Tibial nerve (tissue), 4 donors: ENCODE results near the gene CEBPZ.
A peak's percentile ranks its signal among the peaks of the same experiment; 100 is the strongest.

ENCODE experiments used
- CTCF ChIP-seq, 5 experiments: fragments of 200-600 bp in 3 of 5; fragments of 450-650 bp in 2 of 5; sonication (generic) in 3 of 5; IDR thresholded peaks; one replicate each; pipeline ENCODE4 v1.5.1; 2016 to 2019; ENCODE audit warnings: antibody characterized with exemption in 5 of 5, mild to moderate bottlenecking in 3 of 5, moderate library complexity in 2 of 5
- EP300 ChIP-seq, 2 donors: sonication (generic); formaldehyde crosslinking; IDR thresholded peaks; one replicate each; pipeline ENCODE4 v1.6.1; 2017; ENCODE audit warnings: antibody characterized with exemption in 2 of 2, mild to moderate bottlenecking in 1 of 2
- POLR2A ChIP-seq, 2 donors: fragments of 450-650 bp; IDR thresholded peaks; one replicate each; pipeline ENCODE4 v1.6.1; 2017; ENCODE audit warnings: antibody characterized with exemption in 2 of 2, mild to moderate bottlenecking in 2 of 2, moderate library complexity in 2 of 2

GRCh38 chr2:37231241-37232130 is at the start of gene CEBPZ, which contains the start of gene NDUFAF7:
- TF ChIP-seq CTCF (IDR thresholded peaks at IDR 0.05) (peak in 2 of 5 experiments; percentile 23 to 26), POLR2A (IDR thresholded peaks at IDR 0.05) (peak; percentile 41 to 77), EP300 (IDR thresholded peaks at IDR 0.05) (peak; percentile 70 to 97)
